Measurements from ENCODE around the gene MORN5.

The MORN5 gene

GRCh38 chr9:122200960-122201595, 41.4 kb downstream of the MORN5 start:
- no peak for TF ChIP-seq CTCF (conservative IDR thresholded peaks at IDR 0.05; ENCODE audit: low read depth, low read length)
- no peak for DNase-seq (ENCODE audit: low read depth)
- H3K4me3 ChIP-seq (ENCODE audit: low read length): no peak overlapping the region

GRCh38 chr9:122201641-122202040, 41.9 kb downstream of the MORN5 start:
- no peak for DNase-seq (ENCODE audit: low read depth)
- no peak overlapping the region for H3K4me3 ChIP-seq (ENCODE audit: low read length)
- TF ChIP-seq CTCF (conservative IDR thresholded peaks at IDR 0.05; ENCODE audit: low read depth, low read length): no peak

GRCh38 chr9:122202111-122202510, 42.4 kb downstream of the MORN5 start:
- TF ChIP-seq CTCF (conservative IDR thresholded peaks at IDR 0.05; ENCODE audit: low read depth, low read length): no peak
- DNase-seq (ENCODE audit: low read depth): no peak
- H3K4me3 ChIP-seq (ENCODE audit: low read length): no peak overlapping the region

DNA sequence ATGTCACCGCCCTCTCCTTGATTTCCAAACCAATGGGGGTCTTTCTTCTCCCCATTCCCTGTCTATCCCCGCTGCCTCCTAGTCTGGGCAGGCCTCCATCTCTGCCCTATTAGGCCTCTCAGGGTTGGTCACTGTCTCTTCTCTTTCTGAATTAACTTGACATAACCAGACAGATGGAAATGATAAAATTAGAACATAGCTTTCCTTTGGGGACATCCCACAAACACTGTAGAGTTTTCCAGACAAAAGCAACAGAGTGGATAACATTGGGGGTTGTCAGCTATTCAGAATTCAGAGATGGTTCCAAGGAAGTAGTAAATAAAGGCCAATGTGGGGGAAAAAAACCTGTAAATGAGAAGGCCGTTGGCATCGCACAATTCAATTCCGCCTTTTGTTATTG, 44.3 kb downstream of the MORN5 start:
- H3K4me3 ChIP-seq (ENCODE audit: low read length): no peak overlapping the region
- no peak for DNase-seq (ENCODE audit: low read depth)
- TF ChIP-seq CTCF (conservative IDR thresholded peaks at IDR 0.05; ENCODE audit: low read depth, low read length): no peak

GRCh38 chr9:122204491-122204890, 44.8 kb downstream of the MORN5 start:
- no peak for TF ChIP-seq CTCF (conservative IDR thresholded peaks at IDR 0.05; ENCODE audit: low read depth, low read length)
- no peak for DNase-seq (ENCODE audit: low read depth)
- no peak overlapping the region for H3K4me3 ChIP-seq (ENCODE audit: low read length)

DNA sequence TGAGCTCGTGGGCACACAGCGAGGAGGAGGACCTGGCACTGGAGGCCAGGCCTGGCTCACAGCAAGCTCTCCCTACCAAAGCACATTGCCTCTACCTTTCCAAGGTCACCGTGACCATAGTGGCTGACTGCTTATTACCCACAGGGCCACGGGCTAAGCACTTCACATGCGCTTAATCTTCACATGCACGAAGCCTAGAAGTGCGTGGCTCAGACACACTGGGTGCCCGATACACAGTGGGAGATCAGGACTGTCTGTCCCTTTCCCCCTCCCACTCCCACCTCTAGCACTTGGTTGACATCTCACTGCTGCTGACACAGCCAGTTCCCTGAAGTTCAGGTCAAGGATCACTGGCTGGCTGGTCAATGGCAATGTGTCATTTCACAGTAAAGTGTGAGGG, 45.5 kb downstream of the MORN5 start:
- no peak for DNase-seq (ENCODE audit: low read depth)
- H3K4me3 ChIP-seq (ENCODE audit: low read length): no peak overlapping the region
- TF ChIP-seq CTCF (conservative IDR thresholded peaks at IDR 0.05; ENCODE audit: low read depth, low read length): no peak
